ENCODE data around the gene ASXL1.

- TF ChIP-seq CTCF (IDR thresholded peaks at IDR 0.05): no peak
- TF ChIP-seq POLR2A (IDR thresholded peaks at IDR 0.05): no peak
- no peak for TF ChIP-seq EP300 (IDR thresholded peaks at IDR 0.05)
Measured at GRCh38 chr20:32391003-32391402, 32.9 kb downstream of the ASXL1 start.

Measured in gastroesophageal sphincter (tissue), 3 donors.